HepG2 (cell line): ENCODE results near the gene FETUB. TPM values are rescaled to one million over a fixed set of nuclear protein-coding genes. Genes with fewer than 3 reads are reported as not detected.

Experiments used
- ATAC-seq: fragments of 200-7000 bp; cut with Tn5 transposase; 3 replicates; pipeline ENCODE4 v1.9.1; 2020; ENCODE audit warnings: mild to moderate bottlenecking, moderate library complexity
- BruUV-seq: library from RNA; stranded (reverse); fragments of 400-500 nt; replicated peaks from 2 replicates; lab custom pipeline; 2021; lab: Mats Ljungman, UMichigan
- CTCF ChIA-PET: fragments of 300-600 bp; formaldehyde crosslinking; extraction: SDS; loops from one replicate; lab custom pipeline; 2021; ENCODE audit warnings: low total read pairs, inconsistent platforms, low intra/inter-chr PET ratio; lab: Yijun Ruan, JAX
- POLR2A ChIA-PET: fragments of 350-600 bp; sonication (Branson Sonifier 250); formaldehyde crosslinking; loops from one replicate; lab custom pipeline; 2020; ENCODE audit warnings: antibody characterized with exemption, inconsistent platforms; lab: Yijun Ruan, JAX
- DNase-seq: peaks from one replicate; pipeline ENCODE4 v3.0.0-alpha.2; 2015; ENCODE audit warnings: low spot score
- FAIRE-seq: peaks from 3 replicates; lab custom pipeline; 2011; peaks lifted over from hg19 to GRCh38; lab: Jason Lieb, UNC
- H2AFZ ChIP-seq: one replicate; pipeline ENCODE4 v1.6.1; 2011; ENCODE audit warnings: low read length, inconsistent platforms
- H3K27ac ChIP-seq: fragments of 300-600 bp; 3 replicates; pipeline ENCODE4 v1.8.0; 2011; ENCODE audit warnings: mixed run types, mild to moderate bottlenecking, mixed read lengths, low read length, inconsistent platforms; ENCODE audit not compliant: insufficient read depth; ENCODE audit errors: extremely low read length
- H3K27me3 ChIP-seq, 2 experiments: fragments of 200-600 bp in 1 of 2; 2 replicates in 1 of 2; 3 replicates in 1 of 2; pipeline versions ENCODE4 v1.6.0 to v1.8.0; 2011; ENCODE audit warnings: low read length in 2 of 2, mild to moderate bottlenecking in 2 of 2, moderate library complexity in 2 of 2, inconsistent platforms in 1 of 2; ENCODE audit not compliant: insufficient read depth in 2 of 2, control insufficient read depth in 1 of 2
- H3K36me3 ChIP-seq, 2 experiments: fragments of 200-600 bp in 1 of 2; replicated peaks in 1 of 2; 2 replicates in 1 of 2; 3 replicates in 1 of 2; pipeline versions ENCODE4 v1.5.1 to v1.8.0; 2011; ENCODE audit warnings: low read length in 2 of 2, inconsistent platforms in 1 of 2; ENCODE audit not compliant: insufficient read depth in 2 of 2, control insufficient read depth in 1 of 2
- H3K4me1 ChIP-seq: 2 replicates; pipeline ENCODE4 v1.5.1; 2012; ENCODE audit warnings: low read length, inconsistent platforms; ENCODE audit not compliant: insufficient read depth
- H3K4me2 ChIP-seq: 2 replicates; pipeline ENCODE4 v1.6.0; 2011; ENCODE audit warnings: low read depth, low read length, inconsistent platforms
- H3K4me3 ChIP-seq, 3 experiments: fragments of 200-600 bp in 1 of 3; sonication (generic), shearing (Covaris generic) in 1 of 3; replicated peaks in 1 of 3; 2 replicates each; pipeline ENCODE4 v1.5.1; 2011 to 2016; ENCODE audit warnings: low read length in 3 of 3, inconsistent platforms in 2 of 3, low read depth in 2 of 3, mild to moderate bottlenecking in 2 of 3, control low read depth in 1 of 3, mixed read lengths in 1 of 3; ENCODE audit not compliant: insufficient read depth in 1 of 3
- H3K79me2 ChIP-seq: one replicate; pipeline ENCODE4 v1.6.1; 2011; ENCODE audit warnings: low read length, inconsistent platforms; ENCODE audit not compliant: insufficient read depth
- H3K9ac ChIP-seq: 2 replicates; pipeline ENCODE4 v1.6.0; 2011; ENCODE audit warnings: mild to moderate bottlenecking, low read depth, low read length, inconsistent platforms; ENCODE audit not compliant: insufficient read depth
- H3K9me3 ChIP-seq: 2 replicates; pipeline ENCODE4 v1.5.1; 2012; ENCODE audit warnings: mild to moderate bottlenecking, low read length
- H4K20me1 ChIP-seq: 2 replicates; pipeline ENCODE4 v1.6.0; 2011; ENCODE audit warnings: inconsistent platforms, mild to moderate bottlenecking, low read length, moderate library complexity; ENCODE audit not compliant: insufficient read depth
- AGO2 ChIP-seq: fragments of 200-400 bp; formaldehyde crosslinking; optimal IDR thresholded peaks from 2 replicates; pipeline ENCODE3; 2017; ENCODE audit warnings: mild to moderate bottlenecking, low read depth, low read length, moderate library complexity
- FOXJ3 ChIP-seq: sonication (generic); formaldehyde crosslinking; IDR thresholded peaks from 2 replicates; pipeline ENCODE4 v1.4.0; 2020; ENCODE audit warnings: missing genetic modification reagents, mild to moderate bottlenecking, borderline replicate concordance
- HDAC1 ChIP-seq: sonication (generic); formaldehyde crosslinking; IDR thresholded peaks from 2 replicates; pipeline ENCODE4 v1.5.1; 2020; ENCODE audit warnings: mild to moderate bottlenecking, missing genetic modification reagents
- MBNL3 ChIP-seq: fragments of 250-450 bp; sonication (Bioruptor Pico); conservative IDR thresholded peaks from 2 replicates; pipeline ENCODE4 v1.8.0; 2022; ENCODE audit warnings: mild to moderate bottlenecking, inconsistent platforms
- NRL ChIP-seq: sonication (generic); formaldehyde crosslinking; IDR thresholded peaks from 2 replicates; pipeline ENCODE4 v1.5.0; 2020; ENCODE audit warnings: missing genetic modification reagents, mild to moderate bottlenecking, moderate library complexity, borderline replicate concordance
- PHF5A ChIP-seq: IDR thresholded peaks from one replicate; pipeline ENCODE4 v1.6.1; 2018; ENCODE audit warnings: low read depth, missing genetic modification reagents; ENCODE audit not compliant: unreplicated experiment
- PRMT3 ChIP-seq: sonication (generic); formaldehyde crosslinking; IDR thresholded peaks from 2 replicates; pipeline ENCODE4 v1.8.1; 2022; ENCODE audit warnings: low read depth, mild to moderate bottlenecking, moderate library complexity, missing genetic modification reagents, borderline replicate concordance
- RORA ChIP-seq: sonication (generic); formaldehyde crosslinking; IDR thresholded peaks from 2 replicates; pipeline ENCODE4 v1.5.0; 2020; ENCODE audit warnings: mild to moderate bottlenecking, missing genetic modification reagents, moderate library complexity
- SRSF1 ChIP-seq: fragments of 200-400 bp; formaldehyde crosslinking; optimal IDR thresholded peaks from 2 replicates; pipeline ENCODE3; 2017; ENCODE audit warnings: mild to moderate bottlenecking, low read depth, low read length, moderate library complexity
- TOPORS ChIP-seq: sonication (generic); formaldehyde crosslinking; IDR thresholded peaks from 2 replicates; pipeline ENCODE4 v1.8.0; 2023; ENCODE audit warnings: mild to moderate bottlenecking, missing genetic modification reagents
- ZMYM3 ChIP-seq: sonication (generic); formaldehyde crosslinking; IDR thresholded peaks from 2 replicates; pipeline ENCODE4 v1.5.1; 2020; ENCODE audit warnings: mild to moderate bottlenecking, missing genetic modification reagents
- ZNF12 ChIP-seq: sonication (generic); formaldehyde crosslinking; IDR thresholded peaks from 2 replicates; pipeline ENCODE4 v1.5.0; 2020; ENCODE audit warnings: missing genetic modification reagents
- ZNF350 ChIP-seq: sonication (generic); formaldehyde crosslinking; IDR thresholded peaks from 2 replicates; pipeline ENCODE4 v1.4.0; 2020; ENCODE audit warnings: mild to moderate bottlenecking, low read depth, missing genetic modification reagents, borderline replicate concordance
- ZNF543 ChIP-seq: sonication (generic); formaldehyde crosslinking; IDR thresholded peaks from 2 replicates; pipeline ENCODE4 v1.4.0; 2020; ENCODE audit warnings: mild to moderate bottlenecking, missing genetic modification reagents
- ZNF569 ChIP-seq: sonication (generic); formaldehyde crosslinking; IDR thresholded peaks from 2 replicates; pipeline ENCODE4 v1.5.0; 2020; ENCODE audit warnings: mild to moderate bottlenecking, missing genetic modification reagents, moderate library complexity, borderline replicate concordance
- ZNF713 ChIP-seq: sonication (generic); formaldehyde crosslinking; IDR thresholded peaks from 2 replicates; pipeline ENCODE4 v1.4.0; 2020; ENCODE audit warnings: mild to moderate bottlenecking, missing genetic modification reagents
- ZNF775 ChIP-seq: sonication (generic); formaldehyde crosslinking; IDR thresholded peaks from 2 replicates; pipeline ENCODE4 v1.4.0; 2020; ENCODE audit warnings: missing genetic modification reagents, mild to moderate bottlenecking, moderate library complexity, borderline replicate concordance
- WGBS: methylation state at CpG from one replicate; pipeline ENCODE4 v1.1.6; 2017; ENCODE audit warnings: low lambda C conversion rate; 5-methylcytosine and 5-hydroxymethylcytosine counted together
- in situ Hi-C: cut with HindIII; loops from 2 replicates; pipeline ENCODE4 v1.10.0; 2017; ENCODE audit warnings: low pct_unique_long_range_greater_than_20kb; ENCODE audit not compliant: extremely low pct_ligation_motif_present
- intact Hi-C: fragments of 100-400 bp; cut with micrococcal nuclease; formaldehyde crosslinking; loops from one replicate; pipeline ENCODE4 v1.10.0; 2022; ENCODE audit not compliant: unreplicated experiment
- polyA plus RNA-seq, 8 experiments: library from polyadenylated mRNA; depleted of rRNA in 3 of 8; stranded (reverse) in 7 of 8; unstranded in 1 of 8; fragments of >200 nt; fragmentation: Illumina TruSeq in 4 of 8; extraction: Trizol in 4 of 8; gene quantifications; 2 replicates each; pipeline versions ENCODE4 v1.2.1 to v1.2.3, GENCODE V29; 2011 to 2016; ENCODE audit warnings: low read depth in 4 of 8, missing spikeins in 1 of 8, mixed read lengths in 1 of 8; ENCODE audit not compliant: insufficient read depth in 1 of 8
- total RNA-seq, 5 experiments: library from RNA; depleted of rRNA; stranded (reverse); fragments of >200 nt; fragmentation: Illumina TruSeq; extraction: Trizol; gene quantifications; 2 replicates each; pipeline ENCODE4 v1.2.3, GENCODE V29; 2016; ENCODE audit warnings: low read depth in 1 of 5
- TF ChIP-seq, protein P1 (sequence below): sonication (generic); formaldehyde crosslinking; IDR thresholded peaks from 2 replicates; pipeline ENCODE4 v1.4.0; 2020; ENCODE audit warnings: missing genetic modification reagents

The FETUB gene
- total and polyA plus RNA-seq, 2 of the 13 experiments (the other 11 are each of a cell fraction or from before 2014, with no cell fraction given): 2.1 to 4.4 TPM

DNA sequence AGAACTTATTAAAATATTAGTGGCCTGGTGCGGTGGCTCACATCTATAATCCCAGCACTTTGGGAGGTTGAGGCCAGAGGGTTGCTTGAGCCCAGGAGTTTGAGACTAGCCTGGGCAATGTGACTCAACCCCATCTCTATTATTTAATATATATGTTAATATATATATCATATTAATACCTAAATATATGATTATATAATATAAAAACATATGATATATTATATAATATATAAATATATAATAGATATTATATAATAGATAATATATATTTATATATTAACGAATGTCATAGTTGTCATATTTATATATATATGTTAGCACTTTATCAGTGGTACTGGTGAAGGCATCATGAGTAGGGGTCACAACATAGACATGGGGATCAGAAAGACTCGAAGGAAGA, 30.9 kb downstream of the FETUB start:
- CTCF ChIA-PET: no interaction called here
- H3K4me3 ChIP-seq: no peak overlapping the region
- no peaks in the 10 kb centered on the region for H3K36me3 ChIP-seq
- no peaks in the 10 kb centered on the region for H3K9me3 ChIP-seq
- POLR2A ChIA-PET: no interaction called here
- H3K27me3 ChIP-seq: peaks cover 0 to 3% of the 10 kb centered on the region in 2 experiments; a peak in 1 of 5 replicates
- no peak for DNase-seq
- no peak overlapping the region for H3K4me2 ChIP-seq
- H2AFZ ChIP-seq: no peak overlapping the region
- no peak overlapping the region for H3K9ac ChIP-seq
- ATAC-seq: no peak
- intact Hi-C loops (no loop called here), in situ Hi-C loops (no loop called here)
- peaks cover 13% of the 10 kb centered on the region for H3K4me1 ChIP-seq
- no peaks in the 10 kb centered on the region for H3K79me2 ChIP-seq
- no peak for FAIRE-seq
- no TSS peak for BruUV-seq
- no peak for TF ChIP-seq ZNF775 (CRISPR knock-in tag)
- no peak for TF ChIP-seq ZMYM3 (CRISPR knock-in tag)
- TF ChIP-seq NRL (CRISPR knock-in tag): no peak
- TF ChIP-seq ZNF713 (CRISPR knock-in tag): no peak
- TF ChIP-seq PHF5A (CRISPR knock-in tag): no peak
- no peak for TF ChIP-seq ZNF12 (CRISPR knock-in tag)
- TF ChIP-seq TOPORS (CRISPR knock-in tag): no peak
- no peak overlapping the region for H3K27ac ChIP-seq
- 68% methylated on average over 3 of the region's 3 CpGs for WGBS
- H4K20me1 ChIP-seq: no peaks in the 10 kb centered on the region

DNA sequence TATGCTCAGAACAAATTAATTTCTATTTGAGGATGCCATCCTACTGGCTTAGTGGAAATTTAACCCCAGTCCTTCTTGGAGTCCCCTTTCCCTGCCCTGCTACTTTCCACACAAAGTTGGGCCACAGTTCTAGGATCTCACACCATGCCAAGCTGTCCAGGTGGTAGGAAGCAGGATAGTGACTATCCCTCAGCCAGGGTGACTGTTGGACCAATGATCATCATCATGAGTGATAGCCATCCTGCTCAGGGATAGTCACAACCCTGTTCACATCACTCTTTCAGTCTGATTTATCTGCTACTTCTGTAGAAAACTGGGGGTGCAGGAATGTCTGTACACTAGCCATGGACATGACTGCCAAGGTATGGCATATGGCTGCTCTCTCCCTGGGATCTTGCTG, 38.4 kb downstream of the FETUB start:
- Histone ChIP-seq H3K4me2 (no peak overlapping the region), H3K36me3 (no peaks in the 10 kb centered on the region), H3K27me3 (peaks cover 0 to 3% of the 10 kb centered on the region in 2 experiments; a peak in 2 of 5 replicates), H2AFZ (no peak overlapping the region), H4K20me1 (no peaks in the 10 kb centered on the region), H3K9me3 (no peaks in the 10 kb centered on the region), H3K4me1 (peaks cover 14% of the 10 kb centered on the region), H3K27ac (no peak overlapping the region), H3K9ac (no peak overlapping the region), H3K79me2 (no peaks in the 10 kb centered on the region), H3K4me3 (no peak overlapping the region)
- TF ChIP-seq RORA: no peak
- TF ChIP-seq PRMT3: no peak
- no peak for TF ChIP-seq HDAC1
- TF ChIP-seq, protein P1, sequence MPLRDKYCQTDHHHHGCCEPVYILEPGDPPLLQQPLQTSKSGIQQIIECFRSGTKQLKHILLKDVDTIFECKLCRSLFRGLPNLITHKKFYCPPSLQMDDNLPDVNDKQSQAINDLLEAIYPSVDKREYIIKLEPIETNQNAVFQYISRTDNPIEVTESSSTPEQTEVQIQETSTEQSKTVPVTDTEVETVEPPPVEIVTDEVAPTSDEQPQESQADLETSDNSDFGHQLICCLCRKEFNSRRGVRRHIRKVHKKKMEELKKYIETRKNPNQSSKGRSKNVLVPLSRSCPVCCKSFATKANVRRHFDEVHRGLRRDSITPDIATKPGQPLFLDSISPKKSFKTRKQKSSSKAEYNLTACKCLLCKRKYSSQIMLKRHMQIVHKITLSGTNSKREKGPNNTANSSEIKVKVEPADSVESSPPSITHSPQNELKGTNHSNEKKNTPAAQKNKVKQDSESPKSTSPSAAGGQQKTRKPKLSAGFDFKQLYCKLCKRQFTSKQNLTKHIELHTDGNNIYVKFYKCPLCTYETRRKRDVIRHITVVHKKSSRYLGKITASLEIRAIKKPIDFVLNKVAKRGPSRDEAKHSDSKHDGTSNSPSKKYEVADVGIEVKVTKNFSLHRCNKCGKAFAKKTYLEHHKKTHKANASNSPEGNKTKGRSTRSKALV (CRISPR knock-in tag): no peak
- no peak for TF ChIP-seq ZNF543 (CRISPR knock-in tag)
- no peak for TF ChIP-seq ZNF350
- TF ChIP-seq SRSF1: no peak
- no peak for TF ChIP-seq ZNF569 (CRISPR knock-in tag)
- TF ChIP-seq AGO2: no peak
- TF ChIP-seq MBNL3: no peak
- no peak for TF ChIP-seq FOXJ3 (CRISPR knock-in tag)
- ATAC-seq: no peak
- FAIRE-seq: no peak
- BruUV-seq: no TSS peak
- ChIA-PET POLR2A (no interaction called here), CTCF (no interaction called here)
- DNase-seq: no peak
- in situ Hi-C loops (no loop called here), intact Hi-C loops (no loop called here)
